GM12873 (cell line): ENCODE measurements around the gene GAL3ST2.

Experiments used
- TF ChIP-seq, protein P1 (sequence below): IDR thresholded peaks from 2 replicates; pipeline ENCODE4 v1.5.1; 2012; ENCODE audit warnings: low read depth, mild to moderate bottlenecking, moderate library complexity, low read length, control low read depth; ENCODE audit not compliant: insufficient read depth; ENCODE audit errors: missing control alignments

GAL3ST2 gene

DNA sequence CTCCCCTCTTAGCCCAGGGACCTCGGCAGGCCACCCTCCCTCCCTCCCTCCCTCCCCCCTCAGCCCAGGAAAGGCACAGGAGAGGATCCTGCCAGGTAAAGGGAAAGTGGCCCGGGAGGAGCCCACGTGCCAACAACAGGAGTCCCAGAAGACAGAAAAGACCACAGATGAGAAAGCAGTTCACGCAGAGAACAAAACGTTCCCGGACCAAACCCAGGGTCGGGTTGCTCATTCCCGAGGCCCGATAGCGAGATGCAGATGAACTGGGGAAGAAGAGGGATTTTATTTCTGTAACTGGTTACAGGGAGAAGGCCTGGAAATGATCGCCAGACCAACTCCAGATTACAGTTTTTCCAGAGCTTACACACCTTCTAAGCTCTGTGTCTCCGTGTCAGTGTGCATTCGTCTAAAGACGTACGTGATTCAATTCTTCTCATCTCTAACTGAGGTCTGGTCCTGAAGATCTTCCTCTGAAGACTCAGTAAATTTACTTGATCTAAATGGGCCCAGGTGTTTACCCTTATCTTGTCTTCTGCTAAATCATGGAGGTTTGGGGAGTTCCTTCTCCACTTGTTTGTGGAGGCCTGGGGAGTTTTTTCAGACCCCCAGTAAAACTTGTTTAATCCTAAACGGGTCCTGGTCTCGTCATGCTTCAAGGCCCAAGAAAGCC is 31.6 kb downstream of the GAL3ST2 start:
- TF ChIP-seq, protein P1, sequence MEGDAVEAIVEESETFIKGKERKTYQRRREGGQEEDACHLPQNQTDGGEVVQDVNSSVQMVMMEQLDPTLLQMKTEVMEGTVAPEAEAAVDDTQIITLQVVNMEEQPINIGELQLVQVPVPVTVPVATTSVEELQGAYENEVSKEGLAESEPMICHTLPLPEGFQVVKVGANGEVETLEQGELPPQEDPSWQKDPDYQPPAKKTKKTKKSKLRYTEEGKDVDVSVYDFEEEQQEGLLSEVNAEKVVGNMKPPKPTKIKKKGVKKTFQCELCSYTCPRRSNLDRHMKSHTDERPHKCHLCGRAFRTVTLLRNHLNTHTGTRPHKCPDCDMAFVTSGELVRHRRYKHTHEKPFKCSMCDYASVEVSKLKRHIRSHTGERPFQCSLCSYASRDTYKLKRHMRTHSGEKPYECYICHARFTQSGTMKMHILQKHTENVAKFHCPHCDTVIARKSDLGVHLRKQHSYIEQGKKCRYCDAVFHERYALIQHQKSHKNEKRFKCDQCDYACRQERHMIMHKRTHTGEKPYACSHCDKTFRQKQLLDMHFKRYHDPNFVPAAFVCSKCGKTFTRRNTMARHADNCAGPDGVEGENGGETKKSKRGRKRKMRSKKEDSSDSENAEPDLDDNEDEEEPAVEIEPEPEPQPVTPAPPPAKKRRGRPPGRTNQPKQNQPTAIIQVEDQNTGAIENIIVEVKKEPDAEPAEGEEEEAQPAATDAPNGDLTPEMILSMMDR = no peak

DNA sequence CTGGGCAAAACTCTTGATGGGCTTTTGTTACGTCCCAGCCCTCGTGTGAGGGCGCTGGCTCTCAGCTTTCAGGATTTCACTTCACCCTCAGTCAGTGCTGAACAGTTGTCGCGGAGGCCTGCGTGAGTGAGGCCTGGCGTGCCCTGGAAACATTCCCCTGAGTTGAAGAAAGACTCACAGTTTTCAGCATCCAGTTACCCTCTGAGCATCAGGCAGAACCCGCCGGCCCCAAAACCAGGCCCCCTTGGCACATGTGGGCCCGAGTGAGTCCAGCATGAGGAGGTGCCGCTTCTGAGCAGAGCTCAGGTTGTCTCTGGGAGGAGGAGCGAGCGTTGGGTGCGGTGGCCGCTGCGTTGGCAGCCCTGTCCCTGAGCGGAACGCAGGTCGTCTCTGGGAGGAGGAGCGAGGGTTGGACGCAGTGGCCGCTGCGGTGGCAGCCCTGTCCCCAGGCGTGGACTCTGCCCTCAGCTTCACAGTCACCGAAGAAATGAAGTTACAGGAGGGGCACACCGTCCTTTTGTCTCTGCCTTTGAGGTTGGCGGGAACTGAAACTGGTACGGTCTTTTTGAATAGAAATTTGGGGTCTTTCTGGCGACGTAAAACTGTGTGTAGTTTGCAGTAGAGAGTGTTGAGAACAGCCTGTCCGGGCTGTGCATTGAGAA is 32.2 kb downstream of the GAL3ST2 start, which contains the start of gene NEU4:
Gene NEU4 (plus strand): TSS at position 473 of the 662 bp plus-strand sequence. CDS start 5,292 bp downstream, outside the sequence.
- TF ChIP-seq, protein P1 = no peak

DNA sequence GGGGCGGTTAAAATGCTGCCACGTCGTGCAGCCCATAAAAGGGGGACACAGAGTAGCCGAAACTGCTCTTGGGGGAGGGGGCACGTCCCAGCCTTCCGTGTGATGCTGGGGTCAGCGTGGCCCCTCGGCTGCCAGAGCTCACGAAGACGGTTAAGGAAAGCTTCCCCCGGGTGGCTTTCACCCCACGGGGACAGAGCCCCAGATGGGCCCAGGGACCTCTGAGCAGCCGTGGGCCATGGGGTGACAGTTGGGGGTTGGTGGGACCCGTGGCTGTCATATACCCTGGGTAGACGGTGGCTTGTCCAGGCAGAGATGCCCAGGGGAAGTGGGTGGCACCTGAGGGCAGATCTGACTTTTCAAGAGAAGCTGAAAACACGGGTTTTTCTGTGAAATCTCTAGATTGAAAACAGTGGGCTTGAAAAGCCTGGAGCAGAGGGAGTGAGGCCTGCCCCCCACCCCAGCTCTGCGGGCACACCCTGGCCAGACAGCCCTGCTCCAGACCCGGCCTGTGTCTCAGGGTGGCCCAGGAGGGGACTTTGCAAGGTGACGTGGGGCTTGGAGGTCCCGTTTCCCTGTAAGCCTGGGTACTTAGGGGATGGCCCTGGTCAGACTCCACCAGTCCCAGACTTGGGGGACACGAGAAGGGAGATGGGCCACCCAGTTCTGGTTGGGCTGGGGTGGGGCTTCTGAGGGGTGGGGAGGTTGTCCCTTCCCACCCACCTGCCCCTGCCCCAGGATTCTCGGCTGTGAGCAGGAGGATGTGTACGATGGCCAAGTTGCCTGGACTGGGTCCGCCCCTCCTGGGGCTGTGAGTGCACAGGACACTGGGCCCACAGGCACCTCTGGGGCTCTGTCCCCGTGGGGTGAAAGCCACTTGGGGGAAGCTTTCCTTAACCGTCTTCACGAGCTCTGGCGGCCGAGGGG is 33.0 kb downstream of the GAL3ST2 start:
- TF ChIP-seq, protein P1 = no peak

DNA sequence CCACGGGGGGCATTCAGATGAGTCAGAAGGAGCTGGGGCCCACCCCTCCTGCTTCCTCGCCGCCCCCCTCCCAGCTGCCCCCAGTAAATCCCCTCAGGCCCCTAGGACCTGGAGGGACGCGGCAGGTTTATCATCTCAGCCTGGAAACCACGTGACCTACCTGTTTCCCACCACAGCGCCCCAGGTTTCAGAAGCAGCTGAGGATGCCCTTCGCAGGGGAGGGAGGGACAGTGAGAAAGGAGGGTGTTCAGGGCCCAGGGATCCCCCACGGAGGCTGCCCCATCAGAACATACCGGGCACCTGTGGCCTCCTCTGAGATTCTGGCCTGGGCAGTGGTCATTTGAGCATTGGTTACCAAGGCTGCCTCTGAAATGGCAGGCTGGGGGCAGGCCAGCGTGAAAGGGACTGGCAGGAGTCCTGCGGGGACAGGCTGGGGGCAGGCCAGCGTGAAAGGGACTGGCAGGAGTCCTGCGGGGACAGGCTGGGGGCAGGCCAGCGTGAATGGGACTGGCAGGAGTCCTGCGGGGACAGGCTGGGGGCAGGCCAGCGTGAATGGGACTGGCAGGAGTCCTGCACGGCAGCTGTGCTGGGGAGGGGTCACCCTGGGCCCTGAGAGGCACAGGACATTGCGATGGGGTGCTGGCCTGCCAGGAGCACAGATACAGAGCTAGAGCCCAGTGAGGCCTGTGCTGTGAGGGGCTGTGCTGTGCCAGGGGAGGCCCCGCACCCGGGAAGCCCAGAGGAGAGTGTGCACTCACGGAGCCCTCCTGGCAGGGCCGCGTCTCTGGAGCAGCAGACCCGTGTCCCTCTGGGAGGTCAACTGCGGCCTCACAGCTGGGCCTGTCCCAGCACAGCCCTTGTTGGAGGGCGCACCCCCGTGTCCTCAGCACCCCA is 33.9 kb downstream of the GAL3ST2 start:
- TF ChIP-seq, protein P1 = no peak

DNA sequence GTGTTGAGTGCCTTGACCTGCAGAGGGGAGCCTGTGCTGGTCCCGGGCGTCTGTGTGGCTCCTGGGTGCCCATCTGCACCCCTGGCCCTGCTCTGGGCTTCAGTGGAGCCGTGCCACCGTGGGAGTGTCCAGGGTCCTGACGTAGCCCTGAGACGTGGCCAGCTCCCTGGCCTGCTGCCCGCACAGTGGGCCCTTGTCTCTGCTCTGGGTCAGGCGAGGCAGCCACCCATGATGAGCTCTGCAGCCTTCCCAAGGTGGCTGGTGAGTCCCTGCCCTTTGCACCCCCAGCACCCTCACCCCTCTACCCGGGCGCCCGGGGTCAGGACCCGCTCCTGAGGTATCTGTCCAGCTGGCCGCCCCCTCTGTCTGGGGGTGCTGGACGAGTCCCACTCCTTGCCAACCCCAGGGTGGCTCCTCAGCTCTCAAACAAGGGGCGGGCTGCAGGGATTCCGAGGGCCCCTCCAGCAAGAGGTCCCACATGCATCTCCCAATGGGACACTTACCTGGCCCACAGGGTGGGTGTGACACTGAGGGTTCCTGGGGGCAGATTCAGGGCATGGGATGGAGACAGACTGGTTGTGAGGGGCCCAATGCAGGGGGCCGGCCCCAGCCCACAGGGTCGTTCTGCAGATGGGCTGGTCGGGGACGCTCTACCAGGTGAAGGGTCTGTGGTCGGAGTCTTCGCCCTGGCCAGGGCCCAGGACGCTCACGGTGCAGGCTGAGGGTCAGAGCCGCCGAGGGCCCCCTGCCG is 34.8 kb downstream of the GAL3ST2 start:
- TF ChIP-seq, protein P1 = no peak

DNA sequence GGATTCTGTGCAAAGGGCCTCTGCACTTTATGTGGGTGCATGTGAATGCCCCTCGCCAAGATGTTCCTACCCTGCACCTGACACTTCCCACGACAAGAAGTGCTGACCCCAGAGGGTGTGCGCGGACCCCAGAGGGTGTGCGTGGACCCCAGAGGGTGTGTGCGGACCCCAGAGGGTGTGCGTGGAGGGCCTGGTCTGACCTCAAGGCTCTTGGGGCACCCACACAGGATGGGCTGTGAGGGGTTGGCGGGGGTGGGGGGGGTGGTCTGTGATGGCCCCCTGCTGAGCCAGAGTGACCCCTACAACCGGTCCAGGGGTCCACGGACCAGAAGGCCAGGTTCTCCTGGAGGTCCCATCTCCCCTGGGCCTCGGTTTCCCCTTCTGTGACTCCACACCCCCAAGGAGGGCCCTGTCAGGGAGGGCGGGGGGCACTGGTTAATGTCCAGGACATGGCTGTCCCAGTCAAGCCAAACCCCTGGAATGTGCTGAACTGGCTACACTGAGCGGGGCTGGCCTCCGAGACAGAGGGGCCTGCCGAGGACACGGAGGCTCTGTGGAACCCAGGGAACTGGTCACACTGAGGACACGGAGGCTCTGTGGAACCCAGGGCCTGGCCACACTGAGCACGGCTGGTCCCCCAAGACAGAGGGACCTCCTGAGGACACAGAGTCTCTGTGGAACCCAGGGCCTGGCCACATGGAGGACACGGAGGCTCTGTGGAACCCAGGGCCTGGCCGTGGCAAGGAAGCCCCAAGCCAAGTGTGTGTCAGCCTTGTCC is 35.5 kb downstream of the GAL3ST2 start:
- TF ChIP-seq, protein P1 = no peak
